ENCODE data around the gene DHODH. TPM values are rescaled to one million over a fixed set of nuclear protein-coding genes. Genes with fewer than 3 reads are reported as not detected.
A peak's percentile ranks its signal among the peaks of the same experiment; 100 is the strongest.

Gene DHODH
- 5.5 and 6.6 TPM in 2 replicates for total RNA-seq (2014; rRNA removed; shearing (Covaris generic))

DNA sequence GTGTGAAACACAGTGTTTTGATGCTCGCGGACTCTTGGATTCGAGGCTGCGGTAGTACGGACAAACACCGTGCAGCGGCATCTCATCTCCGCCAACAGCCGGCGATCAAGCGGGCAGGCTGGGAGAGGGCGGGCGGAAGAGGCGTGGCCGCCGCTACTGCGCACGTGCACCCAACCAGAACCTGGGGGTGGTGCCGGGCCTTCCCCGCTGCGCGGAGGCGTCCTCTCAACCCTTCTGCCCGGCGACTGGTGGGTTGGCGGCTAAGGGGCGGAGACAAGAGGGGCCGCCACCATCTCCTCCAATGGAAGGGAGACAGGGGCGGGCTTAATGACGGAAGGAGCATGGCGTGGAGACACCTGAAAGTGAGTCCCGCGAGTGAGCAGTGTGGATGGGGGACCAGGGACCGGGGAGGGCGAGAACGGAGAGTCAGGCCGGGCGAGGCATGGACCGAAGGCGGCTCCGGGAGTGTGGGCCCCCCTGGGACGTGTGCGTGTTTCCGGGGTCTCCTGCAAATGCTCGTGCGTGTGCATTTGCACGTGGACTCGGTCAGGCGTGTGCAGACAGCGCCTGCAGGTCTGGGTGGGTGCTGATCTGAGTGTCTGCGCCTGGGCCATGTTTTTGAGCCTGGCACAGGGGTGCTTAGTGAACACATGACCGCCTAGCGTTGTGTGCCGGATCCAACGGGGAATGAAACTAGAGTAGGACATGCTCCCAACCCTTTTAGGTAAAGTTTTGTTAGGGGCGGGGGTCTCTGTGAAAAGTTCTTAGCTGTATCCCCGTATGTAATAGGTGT, at the start of gene DHODH:
Gene DHODH (plus strand): TSS at position 321 of the 793 bp plus-strand sequence. CDS start 21 bp downstream, at position 342.
- Histone ChIP-seq H3K36me3 (peaks cover 7% of the 10 kb centered on the region), H3K27me3 (replicated peaks) (no peaks in the 10 kb centered on the region), H3K9me3 (replicated peaks) (no peaks in the 10 kb centered on the region), H3K4me1 (replicated peaks) (no peaks in the 10 kb centered on the region), H3K4me3 (peak within 1 kb of the TSS; percentile 64), H3K27ac (no peak within 1 kb of the TSS)
- DNase-seq (ENCODE audit: low read depth in 1 of 2, low spot score in 2 of 2): peak; percentile 97 to 98

DNA sequence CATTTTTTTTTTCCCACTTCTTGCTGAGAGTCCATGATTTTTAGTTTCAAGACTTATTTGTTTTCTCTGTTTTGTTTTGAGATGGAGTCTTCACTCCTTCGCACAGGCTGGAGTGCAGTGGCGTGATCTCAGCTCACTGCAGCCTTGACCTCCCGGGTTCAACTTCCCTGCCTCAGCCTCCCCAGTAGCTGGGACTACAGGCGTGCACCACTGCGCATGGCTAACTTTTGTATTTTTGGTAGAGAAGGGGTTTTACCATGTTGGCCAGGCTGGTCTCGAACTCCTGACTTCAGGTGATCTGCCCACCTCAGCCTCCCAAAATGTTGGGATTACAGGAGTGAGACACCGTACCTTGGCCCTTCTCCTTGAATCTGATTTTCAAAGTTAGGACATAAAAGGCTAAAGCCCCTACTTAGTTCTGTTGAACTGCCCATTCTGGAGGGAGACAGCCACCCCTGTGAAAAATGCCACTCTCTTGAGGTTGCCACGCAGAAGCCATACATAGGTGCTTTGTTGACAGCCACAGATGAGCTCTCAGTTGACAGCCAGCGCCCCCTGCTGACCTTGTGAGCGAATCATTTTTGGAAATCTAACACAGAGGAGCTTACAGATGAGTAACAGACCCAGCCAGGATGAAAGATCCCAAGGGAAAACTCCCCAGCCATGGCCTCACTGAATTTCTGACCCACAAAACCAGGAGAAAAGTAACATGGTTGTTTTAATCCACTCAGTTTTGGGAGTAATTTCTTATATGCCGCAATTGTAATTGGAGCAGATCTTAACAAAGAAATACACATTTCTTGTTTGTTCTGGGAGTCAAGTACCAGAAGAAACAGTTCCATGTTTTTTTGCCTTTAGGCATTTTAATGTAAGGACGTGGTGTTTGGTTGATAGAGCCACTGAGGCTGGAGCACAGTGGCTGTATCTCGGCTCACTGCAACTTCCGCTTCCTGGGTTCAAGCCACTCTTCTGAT, 47.2 kb upstream of the DHODH start:
- Histone ChIP-seq H3K36me3 (no peaks in the 10 kb centered on the region), H3K4me1 (replicated peaks) (no peaks in the 10 kb centered on the region), H3K27me3 (replicated peaks) (peaks cover 5% of the 10 kb centered on the region), H3K4me3 (no peak overlapping the region), H3K27ac (no peak overlapping the region), H3K9me3 (replicated peaks) (no peaks in the 10 kb centered on the region)
- peak; percentile 66 to 81 for DNase-seq (ENCODE audit: low read depth in 1 of 2, low spot score in 2 of 2)

- no peaks in the 10 kb centered on the region for H3K36me3 ChIP-seq
- H3K4me3 ChIP-seq: no peak overlapping the region
- H3K27me3 ChIP-seq (replicated peaks): peaks cover 5% of the 10 kb centered on the region; the same call in 1 of the 2 replicates
- H3K4me1 ChIP-seq (replicated peaks): no peaks in the 10 kb centered on the region
- H3K27ac ChIP-seq: no peak overlapping the region
- no peaks in the 10 kb centered on the region for H3K9me3 ChIP-seq (replicated peaks)
- no peak for DNase-seq (ENCODE audit: low read depth in 1 of 2, low spot score in 2 of 2)
Observed at GRCh38 chr16:71963125-71963875, 45.2 kb upstream of the DHODH start.

GRCh38 chr16:71965223-71965622, 43.3 kb upstream of the DHODH start:
- H3K36me3 ChIP-seq: no peaks in the 10 kb centered on the region
- 0 out of 2 replicates have a peak, but pooled peaks cover 5% of the 10 kb centered on the region for H3K27me3 ChIP-seq (replicated peaks)
- H3K4me3 ChIP-seq: no peak overlapping the region
- no peak overlapping the region for H3K27ac ChIP-seq
- no peak for DNase-seq (ENCODE audit: low read depth in 1 of 2, low spot score in 2 of 2)
- H3K4me1 ChIP-seq (replicated peaks): no peaks in the 10 kb centered on the region
- H3K9me3 ChIP-seq (replicated peaks): no peaks in the 10 kb centered on the region

- no peak for DNase-seq (ENCODE audit: low read depth in 1 of 2, low spot score in 2 of 2)
Observed at GRCh38 chr16:71966932-71967331, 41.6 kb upstream of the DHODH start.

GRCh38 chr16:71969353-71969752, 39.2 kb upstream of the DHODH start:
- no peak for DNase-seq (ENCODE audit: low read depth in 1 of 2, low spot score in 2 of 2)
- no peak overlapping the region for H3K4me3 ChIP-seq
- H3K4me1 ChIP-seq (replicated peaks): no peaks in the 10 kb centered on the region
- H3K27ac ChIP-seq: no peak overlapping the region
- H3K36me3 ChIP-seq: no peaks in the 10 kb centered on the region
- H3K27me3 ChIP-seq (replicated peaks): 0 out of 2 replicates have a peak, but pooled peaks cover 5% of the 10 kb centered on the region
- H3K9me3 ChIP-seq (replicated peaks): no peaks in the 10 kb centered on the region

More at GRCh38 chr16:71966932-71967331, 41.6 kb upstream of the DHODH start:
- no peak overlapping the region for H3K4me3 ChIP-seq
- H3K9me3 ChIP-seq (replicated peaks): no peaks in the 10 kb centered on the region
- no peak overlapping the region for H3K27ac ChIP-seq
- 0 out of 2 replicates have a peak, but pooled peaks cover 5% of the 10 kb centered on the region for H3K27me3 ChIP-seq (replicated peaks)
- no peaks in the 10 kb centered on the region for H3K4me1 ChIP-seq (replicated peaks)
- no peaks in the 10 kb centered on the region for H3K36me3 ChIP-seq

DNA sequence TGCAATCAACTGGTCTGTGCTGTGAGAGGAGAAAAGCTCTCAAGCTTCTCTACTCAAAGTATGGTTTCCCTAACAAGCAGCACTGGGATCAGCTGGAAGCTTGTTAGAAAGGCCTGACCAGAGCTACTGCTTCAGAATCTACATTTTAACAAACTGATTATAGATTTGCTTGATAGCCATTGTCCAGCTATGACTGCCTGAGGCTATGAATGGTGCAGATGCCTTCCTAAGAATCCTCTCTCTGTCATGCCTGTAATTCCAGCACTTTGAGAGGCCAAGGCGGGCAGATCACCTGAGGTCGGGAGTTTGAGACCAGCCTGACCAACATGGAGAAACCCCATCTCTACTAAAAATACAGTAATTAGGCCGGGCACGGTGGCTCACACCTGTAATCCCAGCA, 37.0 kb upstream of the DHODH start:
- H3K27ac ChIP-seq: no peak overlapping the region
- DNase-seq (ENCODE audit: low read depth in 1 of 2, low spot score in 2 of 2): no peak
- H3K4me3 ChIP-seq: no peak overlapping the region
- H3K36me3 ChIP-seq: no peaks in the 10 kb centered on the region
- H3K9me3 ChIP-seq (replicated peaks): no peaks in the 10 kb centered on the region
- 0 out of 2 replicates have a peak, but pooled peaks cover 5% of the 10 kb centered on the region for H3K27me3 ChIP-seq (replicated peaks)
- no peaks in the 10 kb centered on the region for H3K4me1 ChIP-seq (replicated peaks)

GRCh38 chr16:71972356-71972755, 36.2 kb upstream of the DHODH start:
- no peak overlapping the region for H3K27ac ChIP-seq
- H3K4me3 ChIP-seq: no peak overlapping the region
- no peaks in the 10 kb centered on the region for H3K4me1 ChIP-seq (replicated peaks)
- no peaks in the 10 kb centered on the region for H3K36me3 ChIP-seq
- H3K27me3 ChIP-seq (replicated peaks): 0 out of 2 replicates have a peak, but pooled peaks cover 5% of the 10 kb centered on the region
- H3K9me3 ChIP-seq (replicated peaks): no peaks in the 10 kb centered on the region
- no peak for DNase-seq (ENCODE audit: low read depth in 1 of 2, low spot score in 2 of 2)

- Histone ChIP-seq H3K36me3 (no peaks in the 10 kb centered on the region), H3K9me3 (replicated peaks) (no peaks in the 10 kb centered on the region), H3K4me1 (replicated peaks) (no peaks in the 10 kb centered on the region), H3K27ac (no peak overlapping the region), H3K4me3 (no peak overlapping the region), H3K27me3 (replicated peaks) (peaks cover 8% of the 10 kb centered on the region; the same call in 1 of the 2 replicates)
- DNase-seq (ENCODE audit: low read depth in 1 of 2, low spot score in 2 of 2): no peak
Observed at GRCh38 chr16:71973001-71973400, 35.5 kb upstream of the DHODH start.

DNA sequence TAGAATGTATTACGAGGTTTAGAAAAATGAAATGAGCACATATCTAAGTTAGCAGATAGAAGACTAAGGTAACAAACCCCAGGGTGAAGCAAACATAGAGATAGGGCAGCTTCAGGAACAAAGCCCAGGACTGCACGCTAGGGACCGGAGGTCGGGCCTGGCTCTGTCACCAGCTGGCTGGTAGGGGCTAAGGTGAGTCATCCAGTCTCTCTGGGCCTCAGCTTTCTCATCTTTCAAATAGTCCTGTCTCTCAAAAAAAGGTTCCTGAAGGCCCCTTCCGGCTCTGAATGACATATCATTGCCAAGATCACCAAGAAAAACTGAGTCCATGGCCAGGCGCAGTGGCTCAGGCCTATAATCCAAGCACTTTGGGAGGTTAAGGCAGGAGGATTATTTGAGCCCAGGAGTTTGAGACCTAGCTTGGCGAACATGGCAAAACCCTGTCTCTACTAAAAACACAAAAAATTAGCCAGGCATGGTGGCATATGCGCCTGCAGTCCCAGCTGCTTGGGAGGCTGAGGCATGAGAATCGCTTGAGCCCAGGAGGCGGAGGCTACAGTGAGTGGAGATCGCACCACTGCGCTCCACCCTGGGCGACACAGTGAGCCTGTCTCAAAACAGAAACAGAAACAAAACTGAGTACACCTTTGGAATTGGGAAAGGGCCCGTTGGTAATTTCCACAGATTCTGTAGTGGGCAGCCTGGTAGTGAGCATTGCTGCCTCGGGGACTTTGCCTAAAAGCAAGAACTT, 34.3 kb upstream of the DHODH start:
- Histone ChIP-seq H3K4me3 (no peak overlapping the region), H3K4me1 (replicated peaks) (no peaks in the 10 kb centered on the region), H3K27me3 (replicated peaks) (peaks cover 10% of the 10 kb centered on the region), H3K9me3 (replicated peaks) (no peaks in the 10 kb centered on the region), H3K27ac (no peak overlapping the region), H3K36me3 (no peaks in the 10 kb centered on the region)
- no peak for DNase-seq (ENCODE audit: low read depth in 1 of 2, low spot score in 2 of 2)

DNA sequence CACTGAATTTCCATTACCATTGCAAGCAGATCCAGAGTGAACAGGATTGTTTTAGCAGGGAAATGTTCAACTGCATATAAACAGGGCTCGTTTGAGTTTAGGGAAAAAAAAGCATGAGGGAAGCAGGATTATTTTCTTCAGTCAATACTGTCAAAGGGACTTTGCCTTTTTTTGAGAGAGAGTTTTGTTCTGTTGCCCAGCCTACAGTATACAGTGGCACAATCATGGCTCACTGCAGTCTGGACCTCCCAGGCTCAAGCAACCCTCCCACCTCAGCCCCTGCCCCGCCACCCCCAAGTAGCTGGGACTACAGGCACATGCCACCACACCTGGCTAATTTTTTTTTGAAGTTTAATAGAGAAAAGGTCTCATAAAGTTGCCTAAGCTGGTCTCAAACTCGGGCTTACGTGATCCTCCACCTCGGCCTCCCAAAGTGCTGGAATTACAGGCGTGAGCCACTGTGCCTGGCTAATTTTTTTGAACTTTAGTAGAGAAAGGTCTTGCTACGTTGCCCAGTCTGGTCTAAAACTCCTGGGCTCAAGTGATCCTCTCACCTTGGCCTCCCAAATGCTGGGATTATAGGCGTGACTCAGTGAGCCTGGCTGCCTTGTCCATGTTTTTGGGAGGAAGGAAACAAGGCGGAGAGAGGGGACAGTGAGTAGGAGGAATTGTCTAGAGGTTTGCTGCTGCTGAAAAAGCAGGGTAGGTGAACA, 23.1 kb upstream of the DHODH start:
- H3K36me3 ChIP-seq: no peaks in the 10 kb centered on the region
- no peak for DNase-seq (ENCODE audit: low read depth in 1 of 2, low spot score in 2 of 2)
- H3K27ac ChIP-seq: no peak overlapping the region
- no peak overlapping the region for H3K4me3 ChIP-seq
- H3K9me3 ChIP-seq (replicated peaks): no peaks in the 10 kb centered on the region; the same call in 1 of the 2 replicates
- peaks cover 23% of the 10 kb centered on the region for H3K27me3 ChIP-seq (replicated peaks)
- no peaks in the 10 kb centered on the region for H3K4me1 ChIP-seq (replicated peaks)

- H3K4me3 ChIP-seq: no peak overlapping the region
- H3K9me3 ChIP-seq (replicated peaks): no peaks in the 10 kb centered on the region
- no peaks in the 10 kb centered on the region for H3K36me3 ChIP-seq
- no peaks in the 10 kb centered on the region for H3K4me1 ChIP-seq (replicated peaks)
- DNase-seq (ENCODE audit: low read depth in 1 of 2, low spot score in 2 of 2): no peak
- peaks cover 19% of the 10 kb centered on the region for H3K27me3 ChIP-seq (replicated peaks)
- H3K27ac ChIP-seq: no peak overlapping the region
Observed at GRCh38 chr16:71986131-71986530, 22.4 kb upstream of the DHODH start.
